ENCODE data around the gene MYRIP. TPM values are rescaled to one million over a fixed set of nuclear protein-coding genes. Genes with fewer than 3 reads are reported as not detected.

MYRIP gene
- total RNA-seq, 1 experiment from 2014 or later, result 0.44 TPM

- H3K9me2 ChIP-seq (ENCODE audit: insufficient read depth), result no peaks in the 10 kb centered on the region
- DNase-seq (ENCODE audit: low read depth, low spot score) (no peak), ATAC-seq (no peak)
- CTCF ChIA-PET, result no interaction called here
- TF ChIP-seq, protein P1, sequence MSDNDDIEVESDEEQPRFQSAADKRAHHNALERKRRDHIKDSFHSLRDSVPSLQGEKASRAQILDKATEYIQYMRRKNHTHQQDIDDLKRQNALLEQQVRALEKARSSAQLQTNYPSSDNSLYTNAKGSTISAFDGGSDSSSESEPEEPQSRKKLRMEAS (IDR thresholded peaks at IDR 0.05), result no peak
- no peak for TF ChIP-seq SIN3A (IDR thresholded peaks at IDR 0.05; ENCODE audit: low read depth)
- RAD21 ChIA-PET (ENCODE audit: low non-redundant PET in 1 of 2, low total read pairs in 2 of 2, uncharacterized antibody in 2 of 2, unreplicated experiment in 2 of 2), result no interaction called here
- H3K9ac ChIP-seq (ENCODE audit: low read length), result no peak overlapping the region
- H3K4me2 ChIP-seq (ENCODE audit: low read length), result no peak overlapping the region
- intact Hi-C loops (cut with micrococcal nuclease), result no loop called here
- H3K4me3 ChIP-seq (replicated peaks in 1 of 2; ENCODE audit: low read depth in 1 of 2, low read length in 2 of 2), result no peak overlapping the region
- BruUV-seq (replicated peaks), result no TSS peak
- H3K79me2 ChIP-seq (ENCODE audit: insufficient read depth, low read length), result no peaks in the 10 kb centered on the region
- H4K20me1 ChIP-seq (ENCODE audit: insufficient read depth), result no peaks in the 10 kb centered on the region
- no peaks in the 10 kb centered on the region for H3K36me3 ChIP-seq (ENCODE audit: control insufficient read depth in 1 of 2, insufficient read depth in 2 of 2, low read length in 2 of 2)
- H2AFZ ChIP-seq (ENCODE audit: low read depth, low read length, poor library complexity, severe bottlenecking), result no peak overlapping the region
- no peaks in the 10 kb centered on the region for H3K9me3 ChIP-seq (ENCODE audit: control insufficient read depth in 1 of 2, insufficient read depth in 1 of 2, low read depth in 1 of 2, low read length in 2 of 2)
- POLR2A ChIA-PET, result no interaction called here
- no peaks in the 10 kb centered on the region for H3K4me1 ChIP-seq (ENCODE audit: control insufficient read depth in 1 of 2, insufficient read depth in 2 of 2, low read length in 2 of 2)
- no peaks in the 10 kb centered on the region for H3K27me3 ChIP-seq (ENCODE audit: insufficient read depth, low read length)
- no peak overlapping the region for H3K27ac ChIP-seq (ENCODE audit: low read depth, low read length)
These were observed 34.0 kb downstream of the MYRIP start for GRCh38 chr3:39843440-39843839.

GRCh38 chr3:39848365-39848764 lies 39.0 kb downstream of the MYRIP start:
- Histone ChIP-seq H3K36me3 (ENCODE audit: control insufficient read depth in 1 of 2, insufficient read depth in 2 of 2, low read length in 2 of 2) (no peaks in the 10 kb centered on the region), H3K4me3 (replicated peaks in 1 of 2; ENCODE audit: low read depth in 1 of 2, low read length in 2 of 2) (no peak overlapping the region), H3K9me2 (ENCODE audit: insufficient read depth) (no peaks in the 10 kb centered on the region), H3K9me3 (ENCODE audit: control insufficient read depth in 1 of 2, insufficient read depth in 1 of 2, low read depth in 1 of 2, low read length in 2 of 2) (no peaks in the 10 kb centered on the region), H3K79me2 (ENCODE audit: insufficient read depth, low read length) (no peaks in the 10 kb centered on the region), H3K27ac (ENCODE audit: low read depth, low read length) (no peak overlapping the region), H3K27me3 (ENCODE audit: insufficient read depth, low read length) (no peaks in the 10 kb centered on the region), H2AFZ (ENCODE audit: low read depth, low read length, poor library complexity, severe bottlenecking) (no peak overlapping the region), H3K4me1 (ENCODE audit: control insufficient read depth in 1 of 2, insufficient read depth in 2 of 2, low read length in 2 of 2) (no peaks in the 10 kb centered on the region), H3K9ac (ENCODE audit: low read length) (no peak overlapping the region), H4K20me1 (ENCODE audit: insufficient read depth) (no peaks in the 10 kb centered on the region), H3K4me2 (ENCODE audit: low read length) (no peak overlapping the region)
- CTCF ChIA-PET, result no interaction called here
- intact Hi-C loops (cut with micrococcal nuclease), result no loop called here
- BruUV-seq (replicated peaks), result no TSS peak
- POLR2A ChIA-PET, result no interaction called here
- TF ChIP-seq POLR2AphosphoS5 (IDR thresholded peaks at IDR 0.05; ENCODE audit: low read depth, low read length) (no peak), CEBPB (IDR thresholded peaks at IDR 0.05; ENCODE audit: low read depth) (no peak), SP1 (IDR thresholded peaks at IDR 0.05; ENCODE audit: low read depth) (no peak), RAD21 (IDR thresholded peaks at IDR 0.05; ENCODE audit: low read depth) (no peak), SRF (IDR thresholded peaks at IDR 0.05; ENCODE audit: low read depth) (no peak)
- RAD21 ChIA-PET (ENCODE audit: low non-redundant PET in 1 of 2, low total read pairs in 2 of 2, uncharacterized antibody in 2 of 2, unreplicated experiment in 2 of 2), result no interaction called here
- ATAC-seq (no peak), DNase-seq (ENCODE audit: low read depth, low spot score) (no peak)

Measured in HCT116 (cell line).